Measurements from ENCODE around the gene FAM186B.
"Not testable (repeated sequence)": the region's sequence is repeated elsewhere in the genome, so short reads cannot be mapped to it uniquely, and the experiment has no call there.

Gene FAM186B

DNA sequence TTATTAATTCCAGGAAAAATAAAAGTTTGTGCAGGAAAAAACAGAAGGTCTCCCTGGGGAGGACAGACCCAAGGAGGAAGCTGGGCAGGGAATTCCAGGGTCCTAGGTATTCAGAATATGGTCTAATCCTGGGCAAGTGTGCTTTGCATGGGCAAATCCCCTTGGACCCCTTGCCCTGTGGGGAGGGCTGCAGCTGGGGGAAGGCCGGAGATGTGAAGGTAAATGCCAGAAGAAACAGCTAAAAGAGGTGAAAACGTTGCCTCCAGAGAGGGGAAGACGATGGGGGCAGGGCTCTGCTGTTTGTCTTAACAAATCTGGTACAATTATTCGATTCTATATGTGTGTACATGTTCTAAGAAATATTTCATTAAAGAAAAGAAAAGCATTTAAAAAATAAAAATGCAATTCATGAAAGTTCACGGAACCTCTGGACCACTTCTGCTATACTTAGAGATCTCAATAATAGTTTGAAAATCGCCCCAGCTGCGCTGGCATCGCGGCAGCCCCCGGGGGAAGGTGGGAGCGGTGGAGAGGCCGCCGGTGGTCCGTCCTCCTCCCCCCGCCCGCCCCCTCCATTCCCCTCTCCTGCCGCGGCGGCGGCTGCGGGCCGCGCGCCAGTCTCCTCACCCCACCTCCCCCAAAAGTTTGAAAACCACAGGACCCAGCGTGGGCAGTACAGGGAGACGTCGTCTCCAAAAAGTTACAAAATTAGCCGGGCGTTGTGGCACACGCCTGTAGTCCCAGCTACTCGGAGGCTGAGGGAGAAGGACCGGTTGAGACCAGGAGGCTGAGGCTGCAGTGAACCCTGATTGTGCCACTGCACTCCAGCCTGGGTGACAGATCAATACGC lies 16.4 kb upstream of the FAM186B start:
- DNase-seq (ENCODE audit: low read depth) = no peak
- TF ChIP-seq, protein P1, sequence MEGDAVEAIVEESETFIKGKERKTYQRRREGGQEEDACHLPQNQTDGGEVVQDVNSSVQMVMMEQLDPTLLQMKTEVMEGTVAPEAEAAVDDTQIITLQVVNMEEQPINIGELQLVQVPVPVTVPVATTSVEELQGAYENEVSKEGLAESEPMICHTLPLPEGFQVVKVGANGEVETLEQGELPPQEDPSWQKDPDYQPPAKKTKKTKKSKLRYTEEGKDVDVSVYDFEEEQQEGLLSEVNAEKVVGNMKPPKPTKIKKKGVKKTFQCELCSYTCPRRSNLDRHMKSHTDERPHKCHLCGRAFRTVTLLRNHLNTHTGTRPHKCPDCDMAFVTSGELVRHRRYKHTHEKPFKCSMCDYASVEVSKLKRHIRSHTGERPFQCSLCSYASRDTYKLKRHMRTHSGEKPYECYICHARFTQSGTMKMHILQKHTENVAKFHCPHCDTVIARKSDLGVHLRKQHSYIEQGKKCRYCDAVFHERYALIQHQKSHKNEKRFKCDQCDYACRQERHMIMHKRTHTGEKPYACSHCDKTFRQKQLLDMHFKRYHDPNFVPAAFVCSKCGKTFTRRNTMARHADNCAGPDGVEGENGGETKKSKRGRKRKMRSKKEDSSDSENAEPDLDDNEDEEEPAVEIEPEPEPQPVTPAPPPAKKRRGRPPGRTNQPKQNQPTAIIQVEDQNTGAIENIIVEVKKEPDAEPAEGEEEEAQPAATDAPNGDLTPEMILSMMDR (IDR thresholded peaks at IDR 0.05; ENCODE audit: low read depth, low read length, missing control alignments) = no peak
- peak overlapping the region; percentile 60 for H3K4me3 ChIP-seq (ENCODE audit: low read depth, low read length)
- in situ Hi-C loops (cut with HindIII; ENCODE audit: low sequenced_read_pairs) = no loop called here

DNA sequence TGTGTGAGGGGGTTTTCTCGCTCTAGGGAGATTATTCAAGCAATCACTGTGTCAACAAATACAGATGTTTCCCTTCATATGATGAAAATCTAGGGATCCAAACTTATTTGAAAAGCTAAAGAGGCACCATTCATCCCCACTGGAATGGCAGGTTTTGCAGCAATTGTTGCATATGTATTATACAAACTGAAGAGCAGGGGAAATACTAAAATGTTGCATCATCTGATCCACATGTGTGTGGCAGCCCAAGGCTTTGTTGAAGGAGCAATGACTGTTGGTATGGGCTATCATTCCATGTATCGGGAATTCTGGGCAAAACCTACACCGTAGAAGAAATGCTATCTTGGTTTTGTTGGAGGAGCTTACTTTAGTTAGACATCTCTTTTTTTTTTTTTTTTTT lies 13.8 kb upstream of the FAM186B start:
- in situ Hi-C loops (cut with HindIII; ENCODE audit: low sequenced_read_pairs) = no loop called here
- DNase-seq (ENCODE audit: low read depth) = no peak
- no peak overlapping the region for H3K4me3 ChIP-seq (ENCODE audit: low read depth, low read length)
- TF ChIP-seq, protein P1 (IDR thresholded peaks at IDR 0.05; ENCODE audit: low read depth, low read length, missing control alignments) = no peak

DNA sequence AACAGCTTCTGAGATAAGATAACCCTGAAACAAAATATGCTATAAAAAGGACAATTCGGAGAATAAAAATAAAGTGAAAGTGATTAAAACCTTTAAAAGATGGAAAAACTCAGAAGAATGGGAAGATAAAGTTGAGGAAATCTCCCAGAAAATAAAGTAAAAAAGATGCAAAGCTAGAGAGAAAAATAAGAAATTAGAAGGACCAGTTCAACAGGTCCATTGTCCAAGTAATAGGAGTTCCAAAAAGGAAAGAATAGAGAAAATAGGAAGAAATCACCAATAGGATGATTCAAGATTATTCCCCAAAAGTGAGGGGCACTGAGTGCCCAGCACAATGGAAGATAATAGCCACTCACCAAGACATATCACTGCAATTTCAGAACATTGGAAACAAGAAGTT lies 13.1 kb upstream of the FAM186B start:
- H3K4me3 ChIP-seq (ENCODE audit: low read depth, low read length) = no peak overlapping the region
- TF ChIP-seq, protein P1 (IDR thresholded peaks at IDR 0.05; ENCODE audit: low read depth, low read length, missing control alignments) = no peak
- DNase-seq (ENCODE audit: low read depth) = no peak
- in situ Hi-C loops (cut with HindIII; ENCODE audit: low sequenced_read_pairs) = no loop called here

DNA sequence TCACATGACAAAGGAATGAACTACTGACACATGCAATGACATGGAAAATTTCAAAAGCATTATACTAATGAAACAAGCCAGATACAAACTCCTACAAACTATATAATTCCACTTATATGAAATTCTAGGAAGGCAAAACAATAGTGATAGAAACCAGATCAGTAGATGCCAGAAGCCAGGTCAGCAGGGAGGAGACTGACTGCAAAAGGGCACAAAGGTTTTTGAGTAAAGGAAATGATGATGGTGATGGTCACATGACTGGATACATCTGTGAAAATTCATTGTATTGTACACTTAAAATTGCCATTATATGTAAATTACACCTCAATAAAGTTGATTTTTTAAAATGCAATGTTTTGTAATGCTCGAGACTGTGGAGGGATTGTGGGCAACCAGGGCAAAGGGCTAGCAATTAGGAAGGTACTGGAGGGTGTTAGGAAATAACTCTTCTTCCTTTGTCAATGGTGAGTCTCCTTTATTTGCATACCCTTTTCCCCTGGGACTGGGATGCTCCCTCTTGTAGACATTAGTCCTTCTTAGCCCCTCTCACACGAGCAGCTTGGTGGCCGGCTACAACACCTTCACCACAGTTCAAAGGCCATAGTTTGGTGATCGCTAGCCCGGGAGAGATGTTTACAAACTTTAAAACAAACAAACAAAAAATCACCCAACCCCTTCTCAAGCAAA lies 11.2 kb upstream of the FAM186B start:
- H3K4me3 ChIP-seq (ENCODE audit: low read depth, low read length) = no peak overlapping the region
- TF ChIP-seq, protein P1 (IDR thresholded peaks at IDR 0.05; ENCODE audit: low read depth, low read length, missing control alignments) = no peak
- in situ Hi-C loops (cut with HindIII; ENCODE audit: low sequenced_read_pairs) = no loop called here
- no peak for DNase-seq (ENCODE audit: low read depth)

DNA sequence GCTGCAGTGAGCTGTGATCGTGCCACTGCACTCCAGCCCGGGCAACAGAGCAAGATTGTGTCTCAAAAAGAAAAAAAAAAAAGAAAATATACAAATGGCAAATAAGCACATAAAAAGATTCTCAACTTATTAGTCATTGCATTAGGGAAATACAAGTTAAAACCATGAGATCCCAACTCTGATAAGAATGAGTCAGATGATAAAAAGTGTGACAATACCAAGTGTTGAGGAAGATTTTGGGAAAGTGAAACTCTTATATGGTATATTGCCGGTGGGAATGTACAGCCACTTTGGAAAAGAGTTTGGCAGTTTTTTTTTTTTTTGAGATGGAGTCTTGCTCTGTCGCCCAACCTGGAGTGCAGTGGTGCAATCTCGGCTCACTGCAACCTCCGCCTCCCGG lies 10.3 kb upstream of the FAM186B start:
- in situ Hi-C loops (cut with HindIII; ENCODE audit: low sequenced_read_pairs) = no loop called here
- TF ChIP-seq, protein P1 (IDR thresholded peaks at IDR 0.05; ENCODE audit: low read depth, low read length, missing control alignments) = no peak
- DNase-seq (ENCODE audit: low read depth) = no peak
- no peak overlapping the region for H3K4me3 ChIP-seq (ENCODE audit: low read depth, low read length)

DNA sequence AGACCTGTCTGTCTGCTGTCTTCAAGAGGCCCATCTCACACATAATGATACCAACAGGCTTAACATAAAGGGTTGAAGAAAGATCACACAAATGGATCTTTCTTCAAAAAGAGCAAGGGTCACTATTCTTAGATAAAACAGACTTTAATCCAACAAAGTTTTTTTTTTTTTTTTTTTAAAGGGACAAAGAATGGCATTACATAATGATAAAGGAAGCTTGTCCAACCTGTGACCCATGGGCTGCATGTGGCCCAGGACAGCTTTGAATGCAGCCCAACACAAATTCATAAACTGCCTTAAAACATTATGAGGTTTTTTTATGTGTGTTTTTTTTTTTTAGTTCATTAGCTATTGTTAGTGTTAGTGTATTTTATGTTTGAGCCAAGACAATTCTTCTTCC lies 6.8 kb upstream of the FAM186B start:
- TF ChIP-seq, protein P1 (IDR thresholded peaks at IDR 0.05; ENCODE audit: low read depth, low read length, missing control alignments) = no peak
- no peak overlapping the region for H3K4me3 ChIP-seq (ENCODE audit: low read depth, low read length)
- in situ Hi-C loops (cut with HindIII; ENCODE audit: low sequenced_read_pairs) = no loop called here
- DNase-seq (ENCODE audit: low read depth) = no peak

DNA sequence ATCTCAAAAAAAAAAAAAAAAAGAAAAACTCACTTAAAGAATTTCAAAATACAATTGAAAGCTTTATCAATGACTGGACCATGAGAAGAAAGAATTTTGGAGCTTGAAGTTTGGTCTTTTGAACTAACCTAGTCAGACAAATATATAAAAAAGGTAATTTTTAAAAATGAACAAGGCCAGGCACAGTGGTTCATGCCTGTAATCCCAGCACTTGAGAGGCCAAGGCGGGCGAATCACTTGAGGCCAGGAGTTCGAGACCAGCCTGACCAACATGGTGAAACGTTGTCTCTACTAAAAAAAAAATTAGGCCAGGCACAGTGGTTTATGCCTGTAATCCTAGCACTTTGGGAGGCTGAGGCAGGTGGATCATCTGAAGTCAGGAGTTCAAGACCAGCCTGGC lies 5.3 kb upstream of the FAM186B start:
- DNase-seq (ENCODE audit: low read depth); H3K4me3 ChIP-seq (ENCODE audit: low read depth, low read length); in situ Hi-C loops (cut with HindIII; ENCODE audit: low sequenced_read_pairs): not testable (repeated sequence)
